Spleen (tissue), 11 donors: ENCODE measurements around the gene MORC1. TPM values are rescaled to one million over a fixed set of nuclear protein-coding genes. Genes with fewer than 3 reads are reported as not detected.

Source experiments
- DNase-seq: peaks from one replicate; pipeline ENCODE4 v3.0.0-alpha.2; 2020
- H3K27ac ChIP-seq, 8 donors: fragments of 200-600 bp; sonication (generic) in 7 of 8; 1 replicate in 4 of 8; 2 replicates in 4 of 8; pipeline versions ENCODE4 v1.5.0 to v1.8.0; 2016 to 2021; ENCODE audit warnings: inconsistent platforms in 4 of 8, mild to moderate bottlenecking in 4 of 8, moderate library complexity in 1 of 8
- H3K27me3 ChIP-seq, 7 donors: fragments of 200-600 bp; sonication (generic) in 6 of 7; replicated peaks in 1 of 7; 1 replicate in 4 of 7; 2 replicates in 3 of 7; pipeline versions ENCODE4 v1.5.0 to v1.8.0; 2016 to 2021; ENCODE audit warnings: inconsistent platforms in 3 of 7, mild to moderate bottlenecking in 1 of 7
- H3K36me3 ChIP-seq, 6 donors: fragments of 200-600 bp; sonication (generic) in 5 of 6; 1 replicate in 4 of 6; 2 replicates in 2 of 6; pipeline versions ENCODE4 v1.5.0 to v1.8.0; 2016 to 2021; ENCODE audit warnings: inconsistent platforms in 2 of 6
- H3K4me1 ChIP-seq, 6 donors: fragments of 200-600 bp; sonication (generic) in 5 of 6; 1 replicate in 3 of 6; 2 replicates in 3 of 6; pipeline versions ENCODE4 v1.5.0 to v1.8.0; 2016 to 2021; ENCODE audit warnings: inconsistent platforms in 3 of 6
- H3K4me3 ChIP-seq, 8 donors: fragments of 200-600 bp; sonication (generic) in 7 of 8; 1 replicate in 4 of 8; 2 replicates in 4 of 8; pipeline versions ENCODE4 v1.5.0 to v1.8.0; 2016 to 2021; ENCODE audit warnings: inconsistent platforms in 4 of 8, mild to moderate bottlenecking in 4 of 8, moderate library complexity in 2 of 8
- H3K9me3 ChIP-seq, 8 donors: fragments of 200-600 bp; sonication (generic) in 7 of 8; 1 replicate in 4 of 8; 2 replicates in 4 of 8; pipeline versions ENCODE4 v1.5.0 to v1.8.0; 2016 to 2021; ENCODE audit warnings: inconsistent platforms in 4 of 8
- CTCF ChIP-seq, 11 experiments: fragments of 200-600 bp in 7 of 11; fragments of 450-650 bp in 4 of 11; sonication (generic) in 4 of 11; IDR thresholded peaks in 8 of 11; conservative IDR thresholded peaks in 3 of 11; 1 replicate in 7 of 11; 2 replicates in 4 of 11; pipeline versions ENCODE4 v1.4.0 to v1.8.0; 2016 to 2021; ENCODE audit warnings: antibody characterized with exemption in 11 of 11, inconsistent platforms in 4 of 11, mild to moderate bottlenecking in 1 of 11
- POLR2A ChIP-seq, 3 donors: fragments of 450-650 bp; IDR thresholded peaks; one replicate each; pipeline ENCODE4 v1.5.1; 2017; ENCODE audit warnings: antibody characterized with exemption in 3 of 3, mild to moderate bottlenecking in 1 of 3
- POLR2AphosphoS5 ChIP-seq, 3 donors: sonication (generic); formaldehyde crosslinking; IDR thresholded peaks; one replicate each; pipeline ENCODE4 v1.5.1; 2017; ENCODE audit warnings: antibody characterized with exemption in 3 of 3
- WGBS, 5 donors: extraction: QIAGEN DNeasy Blood & Tissue Kit in 3 of 5; methylation state at CpG; one replicate each; pipeline versions ENCODE4 v1.1.5 to v1.1.7; 2013 to 2018; 5-methylcytosine and 5-hydroxymethylcytosine counted together
- intact Hi-C: fragments of 100-400 bp; cut with DNase I; formaldehyde crosslinking; loops from one replicate; pipeline ENCODE4 v1.15.0; 2023; ENCODE audit warnings: low total_unique reads
- polyA plus RNA-seq, 3 donors: library from polyadenylated mRNA; stranded (reverse); fragments of 200-250 nt; gene quantifications; one replicate each; pipeline ENCODE4 v1.2.1, GENCODE V29; 2013
- small RNA-seq, 4 donors: library from RNA; depleted of rRNA; stranded (forward); fragments of <200 nt; gene quantifications; one replicate each; pipeline ENCODE3, GENCODE V24; 2016
- total RNA-seq, 7 donors: library from RNA; depleted of rRNA in 3 of 7; stranded (reverse); fragments of >200 nt in 3 of 7; fragmentation: NEBNext Ultra II Directional in 4 of 7; extraction: Animal tissue kit (Norgen Biotek cat#: 25700) in 4 of 7; gene quantifications; one replicate each; pipeline versions ENCODE4 v1.1.0 to v1.2.1, GENCODE V29; 2016 to 2021
- donor health status: healthy with polysubstance abuse.
- donor health status: DM: no; HTN: no; CAD: no; lungs with moderate emphysema.
- donor health status: DM: no; HTN: no; CAD: no.
- donor health status: Bipolar disorder and iron deficiency.
- donor health status: healthy.
- donor health status: DM: no; HTN: no; CAD: no.
- donor health status: DM: yes; HTN: yes; CAD: no.

The MORC1 gene
- total and polyA plus RNA-seq, 10 donors = 0.03 to 0.24 (median 0.13) TPM; not detected in 6

- DNase-seq = peak; percentile 79
- WGBS, 5 donors = 24 to 30% (median 28%) methylated on average over 6 of the region's 6 CpGs
- no peaks in the 10 kb centered on the region for H3K9me3 ChIP-seq
- no peak for TF ChIP-seq POLR2AphosphoS5 (IDR thresholded peaks at IDR 0.05)
- peak; percentile 63 to 87 (median 81) for TF ChIP-seq CTCF (IDR thresholded peaks at IDR 0.05 in 8 of 11, conservative IDR thresholded peaks at IDR 0.05 in 3 of 11)
- H3K27me3 ChIP-seq = peaks cover 0 to 7% (median 0%) of the 10 kb centered on the region in 7 donors
- peak overlapping the region in 1 of 8 donors; percentile 6 for H3K4me3 ChIP-seq
- intact Hi-C loops = loop anchor here (5.0 kb wide), 2 partner anchors 253 to 428 kb away; no protein-coding TSS in a partner anchor
- H3K4me1 ChIP-seq = peaks cover 0 to 6% (median under 1%) of the 10 kb centered on the region in 6 donors
- H3K36me3 ChIP-seq = no peaks in the 10 kb centered on the region
- H3K27ac ChIP-seq = no peak overlapping the region
These were observed 202.9 kb downstream of the MORC1 start for GRCh38 chr3:108914774-108915641.

- 87 to 97% (median 89%) methylated on average over 5 of the region's 5 CpGs for WGBS, 5 donors
These were observed 208.1 kb downstream of the MORC1 start for GRCh38 chr3:108909799-108910198.

More at GRCh38 chr3:108909799-108910198, 208.1 kb downstream of the MORC1 start:
- H3K9me3 ChIP-seq = no peaks in the 10 kb centered on the region
- DNase-seq = no peak
- TF ChIP-seq POLR2AphosphoS5 (IDR thresholded peaks at IDR 0.05) (no peak), CTCF (IDR thresholded peaks at IDR 0.05 in 8 of 11, conservative IDR thresholded peaks at IDR 0.05 in 3 of 11) (no peak), POLR2A (IDR thresholded peaks at IDR 0.05) (no peak)
- H3K36me3 ChIP-seq = no peaks in the 10 kb centered on the region
- H3K4me1 ChIP-seq = peaks cover 0 to 2% (median under 1%) of the 10 kb centered on the region in 6 donors
- H3K27ac ChIP-seq = no peak overlapping the region
- H3K4me3 ChIP-seq = no peak overlapping the region
- no peaks in the 10 kb centered on the region for H3K27me3 ChIP-seq
- intact Hi-C loops = loop anchor here (5.0 kb wide), 1 partner anchor 422 kb away; no protein-coding TSS in a partner anchor

Small RNA genes within 50 kb of the gene (small RNA-seq; reads per million reads assigned to genes)
- 0 reads per million in 4 donors for gene RF00012

Other genes with a start within 250 kb of the MORC1 start
- gene GUCA1C, start 164.3 kb downstream of the MORC1 start, total RNA-seq = not detected
- not detected for gene GUCA1C, start 164.3 kb downstream of the MORC1 start, polyA plus RNA-seq
- gene C3orf85, start 18.6 kb upstream of the MORC1 start, total RNA-seq = not detected
- gene C3orf85, start 18.6 kb upstream of the MORC1 start, polyA plus RNA-seq = not detected
- not detected for gene DPPA2, start 198.4 kb upstream of the MORC1 start, total RNA-seq
- not detected for gene DPPA2, start 198.4 kb upstream of the MORC1 start, polyA plus RNA-seq
- gene DPPA4, start 219.4 kb upstream of the MORC1 start, total RNA-seq = 1 to 10 TPM in 3 of 7 donors, under 1 TPM in 4; 0.43 to 4.2 (median 0.77) TPM
- gene DPPA4, start 219.4 kb upstream of the MORC1 start, polyA plus RNA-seq = 1 to 10 TPM in 1 of 3 donors, under 1 TPM in 2; 0.10 to 2.4 (median 0.41) TPM